SH-SY5Y (cell line): Measurements from ENCODE around the gene KDM4B.

ENCODE experiments used
- GATA2 ChIP-seq: IDR thresholded peaks from 2 replicates; pipeline ENCODE4 v1.6.1; 2011; ENCODE audit warnings: mild to moderate bottlenecking, low read depth, low read length
- GATA3 ChIP-seq: IDR thresholded peaks from 2 replicates; pipeline ENCODE4 v1.6.1; 2011; ENCODE audit warnings: low read depth, mild to moderate bottlenecking, low read length, moderate library complexity

The KDM4B gene

GRCh38 chr19:5050905-5051304 is 82.0 kb downstream of the KDM4B start:
- TF ChIP-seq GATA3 (no peak), GATA2 (no peak)

DNA sequence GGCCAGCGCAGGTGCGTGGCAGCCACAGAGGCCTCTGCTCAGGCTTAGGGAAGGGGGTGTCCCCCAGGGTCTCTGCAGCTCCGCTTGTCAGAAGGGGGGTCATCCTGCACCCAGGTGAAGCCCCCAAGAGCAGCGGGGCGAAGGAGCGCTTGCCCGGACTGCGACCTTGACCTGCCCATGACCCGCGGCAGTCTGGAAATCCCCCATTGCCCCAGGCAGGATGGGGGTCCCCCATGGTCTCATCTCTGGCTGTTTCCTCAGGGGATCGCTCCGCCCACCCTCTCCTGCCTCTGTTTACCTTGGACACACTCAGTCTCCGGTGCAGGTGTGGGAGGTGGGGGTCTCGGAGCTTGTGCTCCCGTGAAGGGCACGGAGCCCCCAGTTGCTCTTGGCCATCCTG is 82.7 kb downstream of the KDM4B start:
- no peak for TF ChIP-seq GATA3
- no peak for TF ChIP-seq GATA2

DNA sequence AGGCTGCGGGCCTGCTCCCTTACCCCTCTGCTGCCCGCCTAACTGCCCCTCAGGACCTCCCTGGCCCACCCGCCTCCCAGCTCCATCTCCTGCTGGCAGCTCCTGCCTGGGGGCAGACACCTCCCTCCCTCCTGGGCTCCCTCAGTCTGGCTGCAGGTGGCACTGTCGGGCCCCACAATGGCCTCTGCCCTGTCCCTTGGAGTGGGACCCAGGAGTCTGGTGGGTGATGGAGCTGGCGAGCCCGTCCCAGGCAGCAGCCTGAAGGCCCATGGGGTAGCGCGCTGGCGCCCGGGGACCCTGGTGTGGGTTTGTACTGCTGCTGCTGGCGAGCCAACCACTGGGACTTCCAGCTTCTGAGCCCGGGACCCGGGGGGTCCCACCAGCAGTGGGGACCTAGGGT is 83.6 kb downstream of the KDM4B start:
- TF ChIP-seq GATA3 (no peak), GATA2 (no peak)

DNA sequence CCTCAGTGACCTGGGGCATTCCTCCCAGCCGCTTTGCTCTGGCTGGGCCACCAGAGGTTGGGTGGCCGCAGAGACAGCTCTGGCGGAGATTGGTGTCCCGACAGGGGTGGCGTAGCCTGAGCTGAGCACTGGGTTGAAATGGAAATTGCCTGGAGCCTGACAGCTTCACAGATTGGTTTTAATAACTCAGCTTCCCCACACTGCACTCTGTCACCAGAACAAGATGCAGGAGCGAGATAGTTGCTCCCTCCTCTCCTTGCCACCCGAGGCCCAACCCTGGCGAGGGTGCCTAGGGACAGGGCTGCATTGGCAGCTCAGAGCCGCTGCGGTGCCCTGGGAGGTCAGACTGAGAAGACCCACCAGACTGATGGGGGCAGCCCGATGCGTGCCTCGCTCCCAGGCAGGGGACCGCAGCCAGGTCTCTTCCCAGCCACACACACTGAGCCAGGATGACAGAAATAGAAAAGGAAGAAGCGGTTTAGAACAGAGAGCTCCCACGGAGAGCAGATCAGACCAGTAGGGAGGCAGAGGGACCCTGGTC is 84.1 kb downstream of the KDM4B start:
- TF ChIP-seq GATA2 (peak; percentile 79), GATA3 (no peak)

- no peak for TF ChIP-seq GATA3
- no peak for TF ChIP-seq GATA2
These were observed 84.7 kb downstream of the KDM4B start for GRCh38 chr19:5053661-5054060.

GRCh38 chr19:5054551-5055456 is 85.9 kb downstream of the KDM4B start:
- TF ChIP-seq GATA2 (no peak), GATA3 (no peak)

DNA sequence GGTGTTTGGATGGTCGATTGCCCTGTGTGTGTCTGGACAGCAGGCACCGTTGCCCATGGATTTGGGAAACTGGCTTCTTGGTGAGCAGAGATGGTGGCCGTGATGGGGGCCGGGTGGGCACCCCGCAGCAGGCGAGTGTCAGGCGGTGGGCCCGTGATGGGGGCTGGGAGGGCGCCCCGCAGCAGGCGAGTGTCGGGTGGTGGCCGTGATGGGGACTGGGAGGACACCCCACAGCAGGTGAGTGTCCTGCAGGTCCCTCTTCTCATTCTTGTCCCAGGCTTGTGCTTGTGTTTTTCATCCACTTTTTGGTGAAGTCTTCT is 86.5 kb downstream of the KDM4B start:
- no peak for TF ChIP-seq GATA2
- TF ChIP-seq GATA3: no peak

DNA sequence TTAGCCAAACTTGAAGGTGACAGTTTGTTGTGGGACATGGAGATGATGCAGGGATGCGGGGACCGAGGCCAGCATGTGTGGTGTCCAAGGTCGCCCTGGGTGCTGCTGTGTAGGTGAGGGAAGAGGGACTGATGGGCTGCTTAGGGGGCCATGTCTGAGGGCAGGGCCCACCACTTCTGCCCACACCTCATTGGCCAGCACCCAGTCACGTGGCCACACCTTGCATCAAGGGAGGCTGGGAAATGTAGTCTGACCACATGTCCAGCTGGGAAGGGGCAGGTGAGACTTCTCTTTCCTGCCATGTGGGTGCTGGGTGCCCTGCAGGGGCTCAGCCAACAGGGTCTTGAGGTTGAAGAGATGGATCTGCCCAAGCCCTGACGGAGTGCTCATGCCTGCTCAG is 88.9 kb downstream of the KDM4B start:
- no peak for TF ChIP-seq GATA3
- TF ChIP-seq GATA2: no peak

DNA sequence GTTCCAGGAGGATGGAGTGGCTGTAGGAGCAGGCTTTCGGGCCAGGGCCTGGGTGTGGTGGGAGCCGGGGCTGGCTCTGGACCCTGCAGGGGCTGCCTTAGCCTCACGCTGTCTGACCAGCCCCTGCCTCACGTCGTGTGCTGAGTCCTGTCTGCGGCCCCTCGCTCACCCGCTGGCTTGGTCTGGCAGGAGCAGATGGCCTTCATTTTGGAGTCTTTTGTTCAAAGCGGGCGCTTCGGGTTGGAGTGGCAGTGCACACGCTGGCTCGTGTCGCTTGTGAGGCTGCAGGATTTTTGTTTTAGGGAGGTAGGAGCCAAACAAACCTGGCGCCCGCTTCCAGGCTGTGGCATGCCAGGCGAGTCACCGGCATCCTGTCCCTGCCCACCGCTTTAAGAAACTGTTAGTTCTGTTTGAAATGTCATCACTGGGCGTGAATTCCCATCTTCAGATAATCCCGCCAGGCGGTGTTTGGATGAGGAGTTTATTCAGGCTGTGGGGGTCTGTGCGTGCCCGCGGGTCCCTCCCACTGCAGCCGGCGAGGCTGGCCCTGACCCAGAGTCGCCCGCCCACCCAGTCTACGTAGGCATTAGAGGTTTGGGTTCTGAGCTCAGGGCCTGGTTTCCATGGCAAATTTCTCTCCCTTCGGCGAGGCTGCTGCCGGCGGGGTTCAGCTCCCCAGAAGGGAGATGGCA is 89.8 kb downstream of the KDM4B start:
- TF ChIP-seq GATA2 (no peak), GATA3 (no peak)

- TF ChIP-seq GATA3: no peak
- no peak for TF ChIP-seq GATA2
These were observed 90.3 kb downstream of the KDM4B start for GRCh38 chr19:5059213-5059574.

GRCh38 chr19:5059793-5060192 is 90.9 kb downstream of the KDM4B start:
- TF ChIP-seq GATA2: no peak

GRCh38 chr19:5062195-5062594 is 93.3 kb downstream of the KDM4B start:
- TF ChIP-seq GATA3: no peak
- no peak for TF ChIP-seq GATA2

GRCh38 chr19:5062799-5063198 is 93.9 kb downstream of the KDM4B start:
- TF ChIP-seq GATA3 (no peak), GATA2 (no peak)

- TF ChIP-seq GATA2 (no peak), GATA3 (no peak)
These were observed 95.1 kb downstream of the KDM4B start for GRCh38 chr19:5063873-5064645.

DNA sequence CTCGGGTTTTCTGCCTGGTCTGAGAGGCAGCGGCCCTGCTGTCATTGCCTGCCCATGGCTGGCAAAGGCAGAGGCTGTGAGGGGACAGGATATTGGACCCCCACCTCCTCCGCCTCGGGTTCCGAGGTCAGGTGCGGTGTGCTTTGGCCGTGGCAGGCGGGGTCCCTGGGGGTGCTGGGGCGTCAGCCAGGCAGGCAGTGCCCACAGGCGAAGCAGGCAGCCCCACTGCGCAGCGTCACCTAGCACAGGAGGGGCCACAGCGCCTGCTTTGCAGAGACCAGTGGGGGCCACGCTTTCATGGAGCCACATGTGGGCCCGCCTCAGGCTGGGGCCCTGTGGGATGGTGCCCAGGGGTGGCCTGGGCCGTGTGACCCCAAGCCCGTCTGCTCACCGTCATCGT is 96.0 kb downstream of the KDM4B start:
- TF ChIP-seq GATA2 (no peak), GATA3 (no peak)
